ENCODE data around the gene XPO6. TPM values are rescaled to one million over a fixed set of nuclear protein-coding genes. Genes with fewer than 3 reads are reported as not detected.

Gene XPO6
- total RNA-seq, 1 experiment from 2014 or later = 124 TPM

- H3K79me2 ChIP-seq (ENCODE audit: insufficient read depth, low read length) = no peaks in the 10 kb centered on the region
- no peak overlapping the region for H2BK12ac ChIP-seq (ENCODE audit: insufficient read length, low read depth, low read length)
- Mint-ChIP-seq H3K36me3 (ENCODE audit: insufficient read depth in 1 of 3, low read depth in 3 of 3) (0 out of 7 replicates have a peak, but pooled peaks cover 0 to 4% (median 0%) of the 10 kb centered on the region in 3 experiments), H3K27me3 (ENCODE audit: low read depth) (peaks cover 11% of the 10 kb centered on the region), H3K27ac (no peak overlapping the region), H3K4me1 (no peaks in the 10 kb centered on the region; a peak in 1 of 4 replicates), H3K4me3 (no peak overlapping the region), H3K9me3 (peaks cover 4 to 6% of the 10 kb centered on the region in 2 experiments; a peak in 4 of 5 replicates)
- no peak overlapping the region for H2BK20ac ChIP-seq (ENCODE audit: low read depth, low read length, poor library complexity, severe bottlenecking)
- no peak overlapping the region for H2AFZ ChIP-seq (ENCODE audit: low read length)
- no peak overlapping the region; the same call in 1 of the 2 replicates for H3K14ac ChIP-seq (ENCODE audit: insufficient read depth, low read length)
- no peak overlapping the region for H2BK5ac ChIP-seq (ENCODE audit: insufficient read length, low read length)
- DNase-seq = no peak
- H3K23ac ChIP-seq (ENCODE audit: insufficient read length, low read depth, low read length) = no peak overlapping the region
- WGBS (ENCODE audit: extremely low coverage, insufficient read length, low lambda C conversion rate) = no CpG with 5 or more reads among the region's 7 CpGs
- TF ChIP-seq, protein P1, sequence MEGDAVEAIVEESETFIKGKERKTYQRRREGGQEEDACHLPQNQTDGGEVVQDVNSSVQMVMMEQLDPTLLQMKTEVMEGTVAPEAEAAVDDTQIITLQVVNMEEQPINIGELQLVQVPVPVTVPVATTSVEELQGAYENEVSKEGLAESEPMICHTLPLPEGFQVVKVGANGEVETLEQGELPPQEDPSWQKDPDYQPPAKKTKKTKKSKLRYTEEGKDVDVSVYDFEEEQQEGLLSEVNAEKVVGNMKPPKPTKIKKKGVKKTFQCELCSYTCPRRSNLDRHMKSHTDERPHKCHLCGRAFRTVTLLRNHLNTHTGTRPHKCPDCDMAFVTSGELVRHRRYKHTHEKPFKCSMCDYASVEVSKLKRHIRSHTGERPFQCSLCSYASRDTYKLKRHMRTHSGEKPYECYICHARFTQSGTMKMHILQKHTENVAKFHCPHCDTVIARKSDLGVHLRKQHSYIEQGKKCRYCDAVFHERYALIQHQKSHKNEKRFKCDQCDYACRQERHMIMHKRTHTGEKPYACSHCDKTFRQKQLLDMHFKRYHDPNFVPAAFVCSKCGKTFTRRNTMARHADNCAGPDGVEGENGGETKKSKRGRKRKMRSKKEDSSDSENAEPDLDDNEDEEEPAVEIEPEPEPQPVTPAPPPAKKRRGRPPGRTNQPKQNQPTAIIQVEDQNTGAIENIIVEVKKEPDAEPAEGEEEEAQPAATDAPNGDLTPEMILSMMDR (conservative IDR thresholded peaks at IDR 0.05) = no peak
- H3K4me2 ChIP-seq (ENCODE audit: insufficient read depth, insufficient read length, low read length) = no peak overlapping the region
- H3K18ac ChIP-seq (ENCODE audit: insufficient read length, low read depth, low read length) = no peak overlapping the region
- H4K8ac ChIP-seq (replicated peaks; ENCODE audit: insufficient read length, low read depth, low read length) = no peak overlapping the region
- no peak overlapping the region for H3K27ac ChIP-seq (ENCODE audit: insufficient read length, low read depth, low read length)
- no peaks in the 10 kb centered on the region for H3K27me3 ChIP-seq (ENCODE audit: insufficient read depth, low read length)
- no peak overlapping the region for H2BK120ac ChIP-seq (ENCODE audit: low read depth, low read length, poor library complexity, severe bottlenecking)
- no peak overlapping the region for H2AK5ac ChIP-seq (ENCODE audit: insufficient read length, low read length)
- H3K4ac ChIP-seq (ENCODE audit: low read depth, low read length) = no peak overlapping the region
- no peaks in the 10 kb centered on the region for H3K9me3 ChIP-seq (ENCODE audit: control insufficient read depth, low read depth, low read length)
- H3K56ac ChIP-seq (ENCODE audit: insufficient read length, low read depth, low read length) = no peak overlapping the region
- H3K23me2 ChIP-seq (ENCODE audit: insufficient read length, low read depth, low read length, poor library complexity, severe bottlenecking) = no peaks in the 10 kb centered on the region
- no peak overlapping the region for H3K9ac ChIP-seq (ENCODE audit: extremely low read depth, insufficient read length, low read length)
- no peak overlapping the region for H2BK15ac ChIP-seq (ENCODE audit: low read depth, low read length)
- no peak overlapping the region for H4K5ac ChIP-seq (ENCODE audit: insufficient read length, low read depth, low read length)
- H3T11ph ChIP-seq (ENCODE audit: low read length) = no peak overlapping the region
- no peaks in the 10 kb centered on the region for H3K79me1 ChIP-seq (ENCODE audit: insufficient read depth, low read depth, low read length, poor library complexity, severe bottlenecking)
- no peaks in the 10 kb centered on the region for H4K20me1 ChIP-seq (ENCODE audit: control insufficient read depth, insufficient read depth, insufficient read length)
- no peak overlapping the region for H4K91ac ChIP-seq (ENCODE audit: insufficient read length, low read depth, low read length)
- no peaks in the 10 kb centered on the region for H3K4me1 ChIP-seq (ENCODE audit: insufficient read depth, low read length)
These were observed 160.3 kb downstream of the XPO6 start for GRCh38 chr16:28051486-28051885.

Other genes with a start within 250 kb of the XPO6 start
- gene GSG1L, start 148.3 kb downstream of the XPO6 start, total RNA-seq (2021) = 0.35 and 0.83 TPM in 2 replicates
- gene SBK1, start 80.6 kb upstream of the XPO6 start, total RNA-seq (2021) = 65.5 and 69.7 TPM in 2 replicates
- gene NPIPB6, start 151.5 kb upstream of the XPO6 start, total RNA-seq (2021) = 2.0 and 5.2 TPM in 2 replicates
- 102 and 105 TPM in 2 replicates for gene EIF3CL, start 191.9 kb upstream of the XPO6 start, total RNA-seq (2021)

Measured in H9 (cell line).